GM19397 (cell line): ENCODE results near the gene RICTOR.
"Not testable (repeated sequence)": the region's sequence is repeated elsewhere in the genome, so short reads cannot be mapped to it uniquely, and the experiment has no call there.

Experiments used
- ATAC-seq: cut with Tn5 transposase; IDR thresholded peaks from one replicate; pipeline ENCODE4 v1.9.1; 2021; ENCODE audit warnings: mild to moderate bottlenecking, moderate library complexity; ENCODE audit not compliant: unreplicated experiment

Gene RICTOR

DNA sequence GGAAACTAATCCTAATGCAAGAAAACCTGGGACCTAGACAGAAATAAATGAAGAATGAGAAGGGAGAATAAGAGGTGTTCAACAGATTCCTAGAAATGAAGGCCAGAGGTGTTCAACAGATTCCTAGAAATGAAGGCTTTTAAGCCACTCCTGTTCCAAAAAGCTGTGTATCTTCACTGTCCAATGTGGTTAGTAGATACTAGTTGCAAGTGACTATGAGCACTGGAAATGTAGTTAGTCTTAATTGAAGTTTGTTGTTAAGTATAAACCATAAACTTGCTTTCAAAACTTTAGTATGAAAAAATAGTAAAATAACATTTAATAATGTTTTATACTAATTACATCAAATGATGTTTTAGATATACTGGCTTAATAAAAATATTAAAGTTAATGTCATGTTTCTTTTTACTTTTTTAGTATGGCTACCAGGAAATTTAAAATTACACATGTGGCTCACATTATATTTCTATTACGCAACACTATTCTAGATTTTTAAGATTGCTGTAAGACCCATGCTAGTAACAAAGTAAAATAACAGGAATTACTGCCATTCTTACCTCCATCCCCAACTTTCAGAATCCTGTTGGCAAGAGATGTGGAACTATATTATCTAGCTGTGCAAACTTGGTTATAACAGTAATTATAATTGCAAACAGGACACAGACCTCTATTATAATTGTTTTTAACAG is 57.5 kb downstream of the RICTOR start:
- ATAC-seq, result no peak

- no peak for ATAC-seq
Observed at GRCh38 chr5:39015743-39016586, 58.2 kb downstream of the RICTOR start.

- no peak for ATAC-seq
Observed at GRCh38 chr5:39014561-39014960, 59.6 kb downstream of the RICTOR start.

- no peak for ATAC-seq
Observed at GRCh38 chr5:39013938-39014337, 60.3 kb downstream of the RICTOR start.

GRCh38 chr5:39010958-39011357 is 63.2 kb downstream of the RICTOR start:
- not testable (repeated sequence) for ATAC-seq

DNA sequence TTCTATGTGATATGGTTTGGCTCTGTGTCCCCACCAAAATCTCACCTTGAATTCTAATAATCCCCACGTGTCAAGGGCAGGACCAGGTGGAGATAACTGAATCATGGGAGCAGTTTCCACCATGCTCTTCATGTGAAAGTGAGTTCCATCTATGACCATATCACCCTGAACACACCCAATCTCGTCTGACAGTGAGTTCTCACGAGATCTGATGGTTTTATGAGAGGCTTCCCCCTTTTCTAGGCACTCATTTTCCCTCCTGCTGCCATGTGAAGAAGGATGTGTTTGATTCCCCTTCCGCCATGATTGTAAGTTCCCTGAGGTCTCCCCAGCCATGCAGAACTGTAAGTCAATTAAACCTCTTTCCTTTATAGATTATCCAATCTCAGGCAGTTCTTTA is 64.2 kb downstream of the RICTOR start:
- ATAC-seq, result no peak

DNA sequence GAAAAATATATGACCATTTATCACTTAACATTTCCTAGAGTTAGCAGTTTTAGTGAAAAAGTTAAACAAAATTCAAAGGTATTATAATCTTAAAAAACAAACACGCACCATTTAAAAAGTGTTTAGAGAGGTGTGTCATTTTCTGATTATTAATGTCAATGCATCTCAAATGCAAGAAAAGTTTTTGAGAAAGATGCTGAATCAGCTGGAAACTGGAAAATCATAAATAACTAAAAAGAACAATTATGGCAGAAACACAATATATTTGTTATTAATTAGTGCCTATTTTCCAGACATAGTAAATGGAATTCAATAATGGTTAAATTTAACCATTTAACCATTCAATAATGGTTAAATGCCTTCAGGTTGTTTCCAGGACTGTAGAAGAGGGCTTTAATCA is 64.9 kb downstream of the RICTOR start:
- no peak for ATAC-seq

GRCh38 chr5:39006650-39007049 is 67.5 kb downstream of the RICTOR start:
- ATAC-seq, result no peak

GRCh38 chr5:39005566-39006232 is 68.5 kb downstream of the RICTOR start:
- ATAC-seq, result no peak

DNA sequence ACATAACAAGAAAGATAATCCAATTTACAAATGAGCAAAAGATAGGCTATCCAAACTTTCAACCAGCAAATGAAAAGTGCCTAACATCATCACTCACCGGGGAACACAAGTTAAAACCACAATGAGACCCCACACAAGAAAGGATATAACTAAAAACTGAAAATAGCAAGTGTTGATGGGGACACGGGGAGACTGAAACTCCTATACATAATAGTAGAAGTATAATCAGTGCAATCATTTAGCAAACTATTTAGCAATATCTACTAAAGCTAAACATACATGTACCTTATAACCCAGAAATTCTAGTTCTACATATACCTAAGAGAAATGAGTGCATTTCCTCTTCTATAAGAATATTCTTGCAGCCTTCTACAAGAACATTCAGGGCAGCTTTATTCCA is 72.5 kb downstream of the RICTOR start:
- ATAC-seq, result no peak

DNA sequence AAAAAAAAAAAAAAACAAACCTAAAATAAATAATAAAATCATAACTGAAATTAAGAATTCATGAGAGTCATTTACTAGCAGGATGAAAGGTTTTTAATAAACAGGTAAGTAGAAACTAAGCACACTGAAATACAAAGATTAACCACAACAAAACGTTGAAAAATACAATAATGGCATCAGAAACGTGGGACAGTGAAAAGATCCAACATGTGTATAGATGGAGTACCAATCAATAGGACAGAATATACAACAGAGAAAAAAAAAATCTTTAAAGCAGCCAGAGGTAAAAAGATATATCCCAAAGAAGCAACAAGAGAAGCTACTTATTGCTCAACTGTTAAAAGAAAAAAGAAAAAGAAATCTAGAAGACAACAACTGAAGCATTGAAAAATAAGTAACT is 75.2 kb downstream of the RICTOR start:
- ATAC-seq, result no peak

GRCh38 chr5:38997591-38997990 is 76.6 kb downstream of the RICTOR start:
- no peak for ATAC-seq

- no peak for ATAC-seq
Observed at GRCh38 chr5:38996123-38996522, 78.1 kb downstream of the RICTOR start.

GRCh38 chr5:38994324-38994927 is 79.8 kb downstream of the RICTOR start:
- ATAC-seq, result no peak

GRCh38 chr5:38989974-38990719 is 84.1 kb downstream of the RICTOR start:
- ATAC-seq, result not testable (repeated sequence)

DNA sequence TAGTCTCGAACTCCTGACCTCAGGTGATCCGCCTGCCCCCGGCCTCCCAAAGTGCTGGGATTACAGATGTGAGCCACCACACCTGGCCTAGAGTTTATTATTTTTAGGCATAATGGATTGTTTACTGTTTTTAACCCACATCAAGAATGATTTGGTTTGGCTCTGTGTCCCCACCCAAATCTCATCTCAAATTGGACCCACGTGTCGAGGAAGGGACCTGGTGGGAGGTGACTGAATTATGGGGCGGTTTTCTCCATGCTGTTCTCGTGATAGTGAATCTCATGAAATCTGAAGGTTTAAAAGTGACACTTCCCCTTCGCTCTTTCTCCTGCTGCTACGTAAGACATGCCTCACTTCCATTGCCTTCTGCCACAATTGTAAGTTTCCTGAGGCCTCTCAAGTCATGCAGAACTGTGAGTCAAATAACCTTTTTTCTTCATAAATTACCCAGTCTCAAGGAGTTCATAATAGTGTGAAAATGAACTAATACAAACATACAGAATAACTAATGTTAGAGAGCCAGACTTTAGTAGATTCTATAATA is 88.2 kb downstream of the RICTOR start:
- ATAC-seq, result no peak

GRCh38 chr5:38979535-38979934 is 94.7 kb downstream of the RICTOR start:
- no peak for ATAC-seq

DNA sequence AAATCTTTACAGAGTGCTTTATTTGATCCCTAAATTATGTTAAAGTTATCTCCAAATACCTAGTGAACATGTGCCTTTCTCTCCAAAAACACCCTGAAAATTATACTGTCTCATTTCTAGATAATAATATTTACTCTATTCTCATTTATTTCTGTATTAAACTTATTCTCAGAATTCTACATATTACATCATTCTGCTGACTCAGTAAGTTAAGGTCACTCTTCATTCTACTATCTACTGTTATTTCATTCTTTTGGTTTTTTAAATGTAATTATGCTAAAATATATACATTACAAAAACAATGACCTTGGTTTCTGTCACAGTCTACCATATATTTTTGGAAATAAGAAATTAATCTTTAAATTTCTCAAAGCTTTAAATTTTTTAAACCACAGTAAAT is 96.2 kb downstream of the RICTOR start:
- no peak for ATAC-seq

DNA sequence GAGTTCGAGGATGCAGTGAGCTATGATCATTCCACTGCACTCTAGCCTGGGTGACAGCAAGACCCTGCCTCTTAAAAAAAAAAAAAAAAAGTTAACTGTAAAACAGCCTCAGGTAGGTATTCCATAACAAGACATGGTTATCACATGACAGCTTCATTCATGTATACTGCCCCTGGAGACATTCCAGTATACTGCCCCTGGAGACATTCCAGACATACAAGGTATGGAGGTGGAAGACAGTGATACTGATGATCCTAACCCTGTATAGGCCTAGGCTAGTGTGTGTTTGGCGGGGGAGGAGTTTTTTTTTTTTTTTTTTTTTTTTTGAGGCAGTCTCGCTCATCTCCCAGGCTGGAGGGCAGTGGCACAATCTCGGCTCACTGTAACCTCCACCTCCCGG is 105.5 kb downstream of the RICTOR start:
- no peak for ATAC-seq

GRCh38 chr5:38961691-38962090 is 112.5 kb downstream of the RICTOR start:
- ATAC-seq, result no peak
